ENCODE data around the gene ATG101.

ATG101 gene

GRCh38 chr12:52058631-52059361 is 11.0 kb upstream of the ATG101 start:
- no peak for DNase-seq

- no peak for DNase-seq
These were observed 9.9 kb upstream of the ATG101 start for GRCh38 chr12:52059582-52060497.

- no peak for DNase-seq
These were observed 9.1 kb upstream of the ATG101 start for GRCh38 chr12:52060498-52061177.

GRCh38 chr12:52061470-52062166 is 8.2 kb upstream of the ATG101 start:
- no peak for DNase-seq

DNA sequence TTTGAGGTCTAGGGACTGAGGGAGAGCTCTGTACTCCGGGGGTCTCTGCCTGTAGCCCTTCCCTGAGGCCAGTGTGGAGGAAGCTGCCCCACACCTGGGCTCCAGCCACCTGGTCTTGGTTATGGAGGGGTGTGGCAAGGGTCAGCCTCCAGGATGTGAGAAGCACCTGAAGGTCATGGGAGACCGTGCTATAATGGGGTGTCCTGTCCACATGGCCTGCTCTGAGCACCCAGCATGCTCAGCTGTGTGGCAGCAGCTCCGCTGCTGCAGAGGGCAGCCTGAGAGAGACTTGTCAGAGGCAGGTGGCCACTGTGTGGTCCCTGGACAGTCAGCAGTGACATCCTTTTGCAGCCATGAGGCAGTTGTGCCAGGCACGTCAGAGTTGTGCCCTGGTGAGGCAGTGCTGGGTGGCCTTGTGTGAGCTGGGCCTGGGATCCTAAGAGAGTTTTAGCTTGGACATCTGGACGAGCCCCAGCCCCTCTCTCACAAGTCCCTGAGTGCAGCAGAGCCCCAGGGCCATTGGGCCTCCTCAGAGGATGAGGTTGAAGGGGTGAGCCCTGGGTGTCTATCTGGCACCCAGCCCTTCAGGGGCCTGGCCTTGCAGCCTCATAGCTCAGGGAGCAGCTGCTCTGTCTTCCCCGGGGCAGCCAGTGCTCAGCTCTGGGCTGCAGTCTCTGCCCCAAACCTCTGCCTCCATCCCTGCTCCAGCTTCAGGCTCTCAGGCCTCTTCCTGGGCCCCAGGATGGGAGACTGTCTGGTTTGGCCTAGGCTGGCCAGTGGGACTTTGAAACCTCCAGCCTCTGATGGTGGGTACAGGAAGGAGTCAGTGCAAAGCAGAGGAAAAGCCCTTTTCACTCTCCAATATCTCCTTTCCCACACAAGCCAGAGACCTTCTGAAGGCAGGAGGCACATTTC is 7.4 kb upstream of the ATG101 start:
- no peak for DNase-seq

DNA sequence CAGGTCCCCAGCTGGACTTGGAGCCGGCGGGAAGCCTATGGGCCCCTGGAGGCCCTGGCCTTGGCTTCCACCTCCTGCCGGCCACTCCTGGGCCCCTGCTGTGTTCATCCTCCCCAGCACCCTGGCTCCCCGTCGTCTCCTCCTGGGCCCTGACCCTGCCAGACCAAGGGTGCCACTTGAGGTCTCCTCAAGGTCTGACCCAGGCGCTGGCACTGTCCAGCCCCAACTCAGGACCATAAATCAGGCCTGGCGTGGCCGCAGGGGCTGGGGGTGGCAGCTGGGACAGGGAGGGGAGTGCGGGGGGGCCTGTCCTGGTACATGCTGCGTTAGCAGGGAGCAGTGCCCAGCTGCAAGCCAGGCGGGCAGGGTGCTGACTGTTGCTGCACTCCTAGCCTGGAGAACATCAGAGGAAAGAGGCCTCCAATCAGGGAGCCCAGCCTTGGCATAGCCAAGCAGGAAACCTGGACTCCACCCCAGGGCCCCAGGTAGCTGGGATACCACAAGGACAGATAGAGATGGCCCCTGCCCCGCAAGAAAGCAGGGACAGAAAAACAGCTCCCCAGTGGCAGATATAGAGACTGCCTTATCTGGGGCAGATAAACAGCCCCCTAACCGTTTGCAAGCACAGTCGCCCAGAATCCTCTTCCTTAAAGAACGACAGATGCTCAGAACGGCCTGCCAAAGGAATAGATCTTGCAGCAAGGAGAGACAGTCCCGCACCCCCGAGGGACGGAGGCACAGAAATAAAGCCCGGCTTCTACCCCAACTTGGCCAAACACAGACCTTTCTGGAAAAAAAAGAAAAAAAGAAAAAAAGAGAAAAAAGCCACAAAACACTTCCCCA is 6.5 kb upstream of the ATG101 start:
- DNase-seq = no peak

- no peak for DNase-seq
These were observed 5.7 kb upstream of the ATG101 start for GRCh38 chr12:52063981-52064649.

DNA sequence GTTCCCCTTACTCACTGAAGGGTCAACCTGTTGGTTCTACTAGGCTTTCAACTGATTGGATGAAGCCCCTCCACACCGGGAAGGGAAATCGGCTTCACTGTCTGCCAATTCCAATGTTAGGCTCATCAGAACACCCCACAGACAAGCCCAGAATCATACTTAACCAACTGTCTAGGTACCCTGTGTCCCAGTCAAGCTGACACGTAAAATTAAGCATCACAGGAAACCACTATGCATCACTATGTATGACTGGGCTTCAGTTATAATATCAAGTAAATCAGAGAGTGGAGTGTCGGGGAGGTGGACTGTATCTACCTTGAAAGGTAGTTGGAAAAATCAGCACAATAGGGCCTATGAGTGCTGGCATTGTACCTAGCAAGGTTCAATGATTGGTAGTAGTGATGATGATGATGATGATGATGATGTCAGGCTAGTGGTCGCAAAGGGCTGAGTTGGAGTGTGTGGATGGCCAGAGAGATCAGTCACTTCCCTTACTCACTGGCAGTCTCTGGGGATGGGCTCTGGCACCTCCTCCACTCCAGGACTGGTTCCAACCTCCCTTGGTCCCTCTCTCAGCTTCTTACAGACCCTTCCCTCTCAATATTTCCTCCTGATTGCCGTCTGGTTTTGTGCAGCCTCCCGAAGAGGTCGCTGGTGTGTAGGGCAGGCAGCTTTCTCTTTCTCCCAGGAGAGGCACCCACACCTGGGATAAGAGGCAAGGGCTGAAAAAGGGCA is 3.3 kb upstream of the ATG101 start:
- no peak for DNase-seq

- DNase-seq = no peak
These were observed 2.8 kb upstream of the ATG101 start for GRCh38 chr12:52067081-52067374.

DNA sequence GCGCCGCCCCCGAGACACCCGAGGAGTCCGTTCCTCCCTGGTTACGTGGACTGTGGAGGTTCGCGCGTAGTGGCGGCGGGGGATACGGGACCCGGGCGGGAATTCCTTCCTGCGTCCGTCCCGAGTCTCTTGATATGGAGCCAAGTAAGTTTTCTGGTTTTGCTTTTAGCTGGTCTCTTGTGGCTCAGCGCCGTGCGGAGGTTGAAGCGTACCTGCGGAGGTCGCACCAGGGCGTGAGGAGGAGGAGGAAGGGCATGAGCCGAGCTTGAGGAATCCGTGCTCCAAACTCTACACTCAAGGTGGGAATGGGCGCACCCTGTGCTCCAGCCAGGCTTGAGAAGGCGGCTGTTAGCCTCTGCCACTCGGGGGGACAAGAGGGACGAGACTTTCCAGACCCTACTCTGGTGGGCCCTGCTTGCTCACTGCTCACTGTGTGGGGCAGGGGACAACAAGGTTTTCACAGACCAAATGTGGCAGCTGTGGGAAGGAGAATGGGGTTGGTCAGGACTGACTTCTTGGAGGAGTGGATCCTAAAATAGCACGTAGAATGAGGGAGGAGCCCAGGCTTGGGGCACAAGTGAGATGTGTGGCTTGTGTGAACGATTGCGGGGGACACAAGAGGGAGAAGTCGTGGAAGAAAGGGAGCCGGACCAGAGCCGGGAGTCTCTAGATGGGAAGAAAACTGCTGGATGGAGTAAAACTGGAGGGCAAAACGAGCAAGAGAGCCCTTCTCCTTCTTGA is 577 bp downstream of the ATG101 start:
- no peak for DNase-seq

- DNase-seq = no peak
These were observed 4.0 kb downstream of the ATG101 start for GRCh38 chr12:52073531-52074381.

GRCh38 chr12:52074971-52075724 is 5.4 kb downstream of the ATG101 start:
- DNase-seq = no peak

GRCh38 chr12:52076811-52077210 is 7.0 kb downstream of the ATG101 start:
- DNase-seq = no peak

- DNase-seq = no peak
These were observed 8.5 kb downstream of the ATG101 start for GRCh38 chr12:52078276-52078675.

DNA sequence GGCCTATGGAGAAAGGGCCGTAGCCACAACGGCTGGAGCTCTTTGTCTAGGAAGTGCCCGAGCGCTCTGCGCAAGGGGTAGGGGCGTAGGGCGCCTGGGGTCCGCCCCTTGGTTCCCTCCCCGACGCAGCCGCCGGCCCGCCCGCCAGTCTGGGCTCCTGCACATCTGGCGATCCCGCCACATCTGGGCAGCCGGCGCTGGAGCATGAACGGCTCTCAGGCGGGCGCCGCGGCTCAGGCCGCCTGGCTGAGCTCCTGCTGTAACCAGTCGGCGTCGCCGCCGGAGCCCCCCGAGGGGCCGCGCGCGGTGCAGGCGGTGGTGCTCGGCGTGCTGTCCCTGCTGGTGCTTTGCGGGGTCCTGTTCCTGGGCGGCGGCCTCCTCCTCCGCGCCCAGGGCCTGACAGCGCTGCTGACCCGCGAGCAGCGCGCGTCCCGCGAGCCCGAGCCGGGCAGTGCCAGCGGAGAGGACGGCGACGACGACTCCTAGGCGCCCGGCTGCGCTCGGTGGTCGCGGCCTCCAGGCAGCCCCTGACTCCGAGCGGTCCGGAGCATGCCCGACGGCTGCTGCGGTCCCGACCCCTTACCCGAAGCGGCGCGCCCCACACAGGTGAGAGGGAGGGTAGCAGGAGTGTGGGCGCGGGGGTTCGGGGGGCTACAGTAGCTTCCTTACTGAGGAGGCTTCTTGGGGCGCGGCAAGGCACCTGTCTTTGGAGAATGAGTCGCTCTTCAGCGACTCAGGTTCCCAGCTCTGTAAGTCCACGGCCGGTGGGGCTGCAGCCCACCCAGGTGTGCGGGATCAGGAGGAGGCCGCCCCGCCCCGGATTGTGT is 10.0 kb downstream of the ATG101 start, which contains the start of gene SMIM41:
SMIM41 (plus strand) TSS at position 129 of the 827 bp plus-strand sequence; CDS start at position 205, 76 bp downstream.
- no peak for DNase-seq
